Measurements from ENCODE around the gene FCHSD2.
"Not testable (repeated sequence)": the region's sequence is repeated elsewhere in the genome, so short reads cannot be mapped to it uniquely, and the experiment has no call there.

The FCHSD2 gene

DNA sequence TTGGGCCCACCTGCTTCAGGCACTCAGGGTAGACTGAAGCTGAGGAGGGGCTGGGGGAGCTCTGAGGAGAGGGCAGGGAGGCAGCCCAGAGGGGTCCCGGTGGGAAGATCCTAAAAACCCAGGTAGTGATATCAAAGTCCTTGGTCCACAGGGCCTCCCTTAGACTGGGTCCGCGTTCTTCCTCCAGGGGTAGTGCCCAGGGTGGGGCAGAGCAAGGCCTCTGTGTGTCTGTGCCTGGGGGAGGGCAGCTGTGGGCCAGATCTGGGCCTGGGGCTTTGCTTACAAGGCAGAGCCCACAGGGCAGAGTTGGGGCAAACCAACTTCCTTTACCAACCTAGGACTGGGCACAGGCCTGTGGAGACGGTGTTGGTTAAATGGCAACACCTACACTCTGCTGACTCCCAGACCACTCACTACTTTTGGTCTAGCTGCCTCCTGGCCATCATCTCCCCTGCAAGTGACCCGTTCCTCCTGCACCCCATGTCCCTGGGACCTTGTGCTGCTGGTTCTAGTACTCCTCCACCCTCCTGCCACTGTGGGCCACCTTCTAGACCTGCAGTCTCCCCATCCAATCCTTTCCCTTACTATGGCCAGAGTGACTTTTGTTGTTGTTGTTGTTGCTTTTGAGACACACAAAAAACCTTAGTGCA, 312.1 kb downstream of the FCHSD2 start:
- DNase-seq: no peak

DNA sequence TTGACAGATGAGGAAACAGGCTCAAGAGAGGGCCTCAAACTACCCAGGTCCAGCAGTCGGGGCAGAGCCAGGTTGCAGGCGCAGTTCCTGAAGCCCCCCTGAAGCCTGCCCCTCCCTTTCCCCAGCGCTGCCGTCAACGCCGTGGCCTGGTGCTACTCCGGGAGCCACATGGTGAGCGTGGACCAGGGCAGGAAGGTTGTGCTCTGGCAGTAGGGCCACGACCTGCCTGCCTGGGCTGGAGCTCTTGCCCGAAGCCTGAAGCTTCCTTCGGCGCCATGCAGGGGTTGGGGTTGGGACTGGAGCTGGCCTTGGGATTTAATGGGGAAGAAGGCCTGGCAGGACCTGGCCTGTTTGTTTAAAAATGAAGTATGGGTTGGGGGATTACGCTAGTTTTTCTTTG, 312.9 kb downstream of the FCHSD2 start:
- no peak for DNase-seq

DNA sequence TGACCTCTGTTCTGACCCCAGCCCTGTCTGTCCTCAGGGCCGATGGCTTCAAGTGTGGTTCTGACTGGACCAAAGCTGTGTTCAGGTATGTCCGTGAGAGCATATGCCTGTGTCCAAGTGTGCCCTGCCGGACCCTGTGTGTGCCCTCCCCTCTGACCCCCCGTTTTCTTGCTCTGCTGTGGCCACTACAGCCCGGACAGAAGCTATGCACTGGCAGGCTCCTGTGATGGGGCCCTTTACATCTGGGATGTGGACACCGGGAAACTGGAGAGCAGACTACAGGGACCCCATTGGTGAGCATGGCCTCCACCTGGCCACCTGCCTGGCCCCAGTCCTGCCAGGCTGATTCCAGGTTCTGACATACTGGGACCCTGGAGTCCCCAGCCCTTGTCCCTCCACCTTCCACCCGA, 313.4 kb downstream of the FCHSD2 start:
- no peak for DNase-seq

DNA sequence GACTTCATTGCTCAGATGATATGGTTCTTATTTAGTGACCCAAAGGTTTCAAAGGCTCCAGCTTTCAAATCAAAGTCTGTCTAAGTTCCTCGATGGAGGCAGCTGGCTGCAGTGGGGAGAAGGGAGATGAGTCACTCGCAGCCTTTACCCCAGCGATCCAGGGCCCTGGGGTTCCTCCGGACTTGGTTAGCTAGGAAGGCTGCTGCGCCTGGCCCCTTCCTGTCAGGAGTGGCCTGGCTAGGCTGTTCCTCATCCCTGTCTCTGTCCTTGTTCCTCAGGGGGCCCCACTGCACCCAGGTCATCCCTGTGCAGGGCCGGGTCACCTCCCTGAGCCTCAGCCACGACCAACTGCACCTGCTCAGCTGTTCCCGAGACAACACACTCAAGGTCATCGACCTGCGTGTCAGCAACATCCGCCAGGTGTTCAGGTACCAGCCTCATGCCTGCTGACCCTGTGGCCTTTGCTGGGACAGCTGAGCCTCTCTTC, 314.0 kb downstream of the FCHSD2 start:
- DNase-seq: no peak

DNA sequence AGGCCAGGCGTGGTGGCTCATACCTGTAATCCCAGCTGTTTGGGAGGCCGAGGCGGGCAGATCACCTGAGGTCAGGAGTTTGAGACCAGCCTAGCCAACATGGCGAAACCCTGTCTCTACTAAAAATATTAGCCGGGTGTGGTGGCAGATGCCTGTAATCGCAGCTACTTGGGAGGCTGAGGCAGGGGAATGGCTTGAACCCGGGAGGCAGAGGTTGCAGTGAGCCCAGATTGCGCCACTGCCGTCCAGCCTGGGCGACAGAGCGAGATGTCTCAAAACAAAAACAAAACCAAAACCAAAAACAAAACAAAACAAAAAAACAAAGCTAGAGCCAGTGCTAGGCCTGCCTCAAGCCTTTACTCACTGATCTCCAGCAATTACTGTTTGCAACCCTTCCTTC, 314.5 kb downstream of the FCHSD2 start:
- not testable (repeated sequence) for DNase-seq

DNA sequence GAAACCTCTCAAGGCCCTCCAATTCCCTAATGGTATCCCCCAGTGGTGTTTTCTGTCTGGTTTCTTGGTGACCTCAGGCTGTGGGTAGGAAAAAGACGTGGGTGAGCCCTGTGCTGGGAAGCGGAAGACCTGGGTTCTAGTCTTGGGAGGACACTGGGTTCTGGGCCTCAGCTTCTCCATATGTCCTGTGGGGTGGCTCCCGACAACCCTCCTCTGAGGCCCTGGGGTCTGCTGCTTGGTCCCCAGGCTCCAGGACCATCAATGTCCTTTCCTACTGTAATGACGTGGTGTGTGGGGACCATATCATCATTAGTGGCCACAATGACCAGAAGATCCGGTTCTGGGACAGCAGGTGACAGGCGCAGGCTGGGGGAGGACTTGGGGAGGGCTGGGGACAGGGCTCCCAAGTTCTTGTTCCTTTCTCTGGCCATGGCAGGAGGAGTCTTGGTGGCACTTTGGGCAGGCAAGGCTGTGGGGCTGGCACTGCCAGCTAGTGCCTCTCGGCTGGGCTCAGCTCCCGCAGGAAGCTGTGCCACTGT, 315.1 kb downstream of the FCHSD2 start:
- DNase-seq: no peak

DNA sequence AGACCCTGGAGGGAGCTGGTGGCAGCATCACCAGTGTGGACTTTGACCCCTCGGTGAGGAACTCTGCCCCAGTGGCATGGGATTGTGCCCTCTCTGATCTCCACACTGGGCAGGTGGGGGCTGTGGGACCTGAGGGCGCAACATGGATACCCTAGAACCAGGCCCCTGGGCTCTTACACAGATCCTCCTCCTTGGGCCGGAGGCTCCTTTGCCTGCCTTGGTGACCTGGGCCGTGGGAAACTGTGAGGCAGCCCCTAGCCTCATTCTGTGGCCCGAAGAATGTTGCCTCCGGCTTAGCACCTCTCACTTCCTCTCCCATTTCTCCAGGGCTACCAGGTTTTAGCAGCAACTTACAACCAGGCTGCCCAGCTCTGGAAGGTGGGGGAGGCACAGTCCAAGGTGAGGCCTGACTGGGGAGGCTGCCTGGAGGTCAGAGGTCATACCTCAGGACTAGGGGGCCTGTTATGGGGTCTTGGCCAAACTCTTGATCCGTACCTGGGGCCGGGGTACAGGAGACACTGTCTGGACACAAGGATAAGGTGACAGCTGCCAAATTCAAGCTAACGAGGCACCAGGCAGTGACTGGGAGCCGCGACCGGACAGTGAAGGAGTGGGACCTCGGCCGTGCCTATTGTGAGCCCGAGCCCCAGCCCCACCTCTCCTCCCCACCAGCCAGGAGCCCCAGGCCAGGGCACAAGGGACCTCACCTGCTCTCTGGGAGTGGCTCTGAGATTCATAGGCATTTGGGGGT, 315.8 kb downstream of the FCHSD2 start:
- DNase-seq: no peak

DNA sequence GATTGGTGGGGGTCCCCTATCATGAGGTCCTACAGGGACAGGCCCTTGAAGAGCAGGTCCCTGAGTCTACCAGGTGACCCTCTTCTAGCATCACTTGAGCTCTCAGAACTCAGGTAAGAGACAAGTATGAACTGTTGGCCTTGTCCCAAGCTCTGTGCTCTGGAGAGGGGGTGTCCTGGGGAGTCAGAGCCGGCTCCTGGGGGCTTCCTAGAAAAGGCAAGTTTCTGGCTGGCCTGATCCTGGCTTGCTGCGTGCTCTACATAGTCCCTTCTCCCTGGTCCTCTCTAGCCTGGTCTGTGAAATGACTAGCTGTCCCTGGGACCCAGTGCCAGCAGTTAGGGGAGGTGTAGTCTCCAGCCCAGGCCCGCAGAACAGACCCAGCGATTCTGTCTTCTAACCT, 316.5 kb downstream of the FCHSD2 start:
- no peak for DNase-seq

DNA sequence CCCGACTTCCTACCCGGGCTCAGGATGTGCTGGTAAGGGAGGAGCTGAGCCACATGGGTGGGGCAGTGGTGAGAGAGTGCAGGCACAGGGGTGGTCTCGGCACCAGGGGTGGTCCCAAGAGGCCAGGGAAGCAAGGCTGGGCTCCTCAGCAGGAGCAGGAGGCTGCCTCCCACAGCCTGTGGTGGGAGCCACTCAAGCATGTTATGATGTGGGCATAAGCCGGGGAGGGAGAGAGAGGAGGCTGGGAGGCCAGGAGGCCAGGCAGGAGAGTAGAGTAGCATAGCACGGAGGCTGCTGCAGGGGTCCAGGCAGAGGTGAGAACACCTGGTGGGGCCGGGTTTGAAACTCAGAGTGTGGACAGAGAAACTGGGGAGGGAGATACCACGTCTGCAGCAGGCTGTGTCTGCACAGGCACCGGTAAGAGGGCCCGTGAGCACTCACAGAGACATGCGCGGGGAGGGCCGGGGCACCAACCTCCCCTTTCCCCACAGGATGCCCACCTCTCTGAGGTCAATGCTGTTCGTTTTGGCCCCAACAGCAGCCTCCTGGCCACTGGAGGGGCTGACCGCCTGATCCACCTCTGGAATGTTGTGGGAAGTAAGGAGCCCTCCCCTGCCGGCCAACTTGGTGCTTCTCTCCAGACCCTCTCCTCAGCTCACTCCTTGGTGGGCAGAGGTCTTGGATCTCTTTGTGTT, 317.2 kb downstream of the FCHSD2 start:
- DNase-seq: no peak

DNA sequence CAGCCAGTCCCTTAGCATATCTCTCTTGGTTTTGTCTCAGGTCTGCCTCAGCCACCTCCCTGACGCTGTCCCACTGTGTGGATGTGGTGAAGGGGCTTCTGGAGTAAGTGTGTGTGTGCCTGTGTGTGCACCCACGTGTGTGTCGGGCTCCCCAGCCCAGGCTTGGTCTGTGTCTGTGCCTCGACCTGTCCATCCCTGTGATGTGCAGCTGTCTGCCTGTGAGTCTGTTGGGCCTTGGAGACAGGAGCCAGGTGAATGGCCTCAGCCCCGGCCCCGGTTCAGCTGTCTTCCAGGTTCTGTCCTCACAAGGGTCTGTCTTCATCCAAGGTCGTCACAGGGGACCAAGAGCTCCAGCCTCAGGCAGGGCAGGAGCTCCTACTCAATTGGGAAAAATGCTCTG, 318.1 kb downstream of the FCHSD2 start:
- no peak for DNase-seq

DNA sequence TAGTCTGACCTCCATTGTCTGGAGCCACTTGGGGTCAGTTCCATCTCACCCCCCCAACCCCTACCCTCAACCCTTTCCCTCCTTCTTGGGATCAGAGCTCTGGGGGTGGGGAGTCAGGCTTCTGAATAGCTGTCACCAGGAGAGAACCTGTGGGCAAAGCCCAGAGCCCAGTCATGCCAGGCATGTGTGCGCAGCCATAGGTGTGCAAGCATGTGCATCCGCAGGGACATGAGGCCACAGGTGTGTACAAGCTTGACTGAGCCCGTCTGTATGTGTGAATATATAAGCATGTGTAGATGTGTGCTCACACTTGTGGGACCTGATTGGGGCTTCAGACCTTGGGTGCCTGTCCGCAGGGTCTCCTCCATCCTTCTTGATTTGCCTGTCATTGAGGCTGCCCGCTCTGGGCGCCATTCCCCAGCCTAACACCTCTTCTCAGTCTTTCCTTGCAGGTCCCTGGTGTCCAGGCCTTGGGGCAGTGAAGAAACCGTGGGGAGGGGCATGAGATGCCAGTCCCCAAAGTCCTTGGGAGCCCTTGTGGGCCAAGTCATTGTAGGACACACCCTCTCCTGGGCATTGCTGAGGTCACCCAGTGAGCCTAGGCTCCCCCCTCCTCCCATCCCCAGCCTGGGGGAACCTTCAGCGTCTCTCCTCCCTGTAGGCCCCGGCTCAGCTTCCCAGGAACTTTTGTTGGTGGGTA, 318.9 kb downstream of the FCHSD2 start:
- no peak for DNase-seq

DNA sequence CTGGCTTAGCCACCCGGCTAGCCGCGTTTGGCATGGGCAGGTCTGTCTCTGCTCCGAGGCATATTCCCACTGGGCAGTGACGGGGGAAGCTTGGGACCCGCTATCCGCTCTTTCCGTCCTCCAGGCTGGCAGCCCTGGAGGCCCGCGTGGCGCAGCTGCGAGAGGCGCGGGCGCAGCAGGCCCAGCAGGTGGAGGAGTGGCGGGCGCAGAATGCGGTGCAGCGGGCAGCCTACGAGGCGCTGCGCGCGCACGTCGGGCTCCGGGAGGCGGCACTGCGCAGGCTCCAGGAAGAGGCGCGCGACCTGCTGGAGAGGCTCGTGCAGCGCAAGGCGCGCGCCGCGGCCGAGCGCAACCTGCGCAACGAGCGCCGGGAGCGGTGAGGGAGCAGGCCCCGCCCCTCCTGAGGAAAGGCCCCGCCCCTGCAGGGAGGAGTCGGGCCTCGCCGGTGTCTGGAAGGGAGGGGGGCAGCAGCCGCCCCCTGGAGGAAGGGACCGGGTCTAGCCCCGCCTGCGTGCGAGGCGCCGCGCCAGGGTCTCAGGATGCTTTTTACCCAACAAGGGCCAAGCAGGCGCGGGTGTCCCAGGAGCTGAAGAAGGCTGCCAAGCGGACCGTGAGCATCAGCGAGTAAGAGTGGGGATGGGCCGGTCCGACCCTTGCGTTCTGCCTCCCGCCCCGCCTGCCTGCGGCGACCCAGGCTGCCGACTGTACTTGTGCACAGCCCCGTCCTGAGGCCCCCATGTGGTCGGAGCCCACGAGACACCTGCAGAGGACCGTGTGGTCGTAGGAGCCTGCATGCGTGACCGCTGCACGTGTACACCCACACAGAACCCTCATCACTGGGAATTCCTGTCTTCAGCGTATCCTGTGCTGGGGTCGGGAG, 320.0 kb downstream of the FCHSD2 start:
- peak; percentile 76 to 80 for DNase-seq

DNA sequence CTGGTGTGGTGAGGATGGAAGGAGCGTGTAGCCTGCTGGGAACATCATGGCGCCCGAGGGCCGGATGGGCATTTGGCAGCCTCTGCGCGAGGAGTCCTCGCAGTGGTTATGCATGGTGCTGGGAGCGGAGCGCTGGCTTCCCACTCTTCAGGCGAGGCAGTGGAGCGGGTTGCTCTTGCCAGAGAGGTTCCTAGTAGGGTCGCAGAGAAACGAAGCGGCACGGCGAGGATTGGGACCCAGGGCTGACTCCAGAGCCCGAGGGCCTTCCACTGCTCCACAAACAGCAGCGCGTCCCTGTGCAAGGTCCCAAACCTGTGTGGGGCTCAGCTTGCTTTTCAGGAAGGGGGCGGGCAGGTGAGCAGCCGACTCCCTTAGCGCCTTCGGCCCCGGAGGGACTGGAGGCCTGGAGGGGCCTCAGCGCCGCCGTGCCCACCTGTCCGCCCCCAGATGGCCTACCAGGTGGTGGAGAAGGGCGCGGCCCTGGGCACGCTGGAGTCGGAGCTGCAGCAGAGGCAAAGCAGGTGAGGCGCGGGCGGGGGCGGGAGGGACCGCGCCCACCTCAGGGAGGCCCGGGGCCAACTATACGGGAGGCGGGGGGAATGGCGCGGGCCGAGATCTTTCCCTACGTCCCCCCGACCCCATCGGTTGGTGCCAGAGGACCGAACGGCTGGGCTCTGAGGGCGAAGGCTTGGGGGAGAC, 320.7 kb downstream of the FCHSD2 start:
- DNase-seq: no peak

DNA sequence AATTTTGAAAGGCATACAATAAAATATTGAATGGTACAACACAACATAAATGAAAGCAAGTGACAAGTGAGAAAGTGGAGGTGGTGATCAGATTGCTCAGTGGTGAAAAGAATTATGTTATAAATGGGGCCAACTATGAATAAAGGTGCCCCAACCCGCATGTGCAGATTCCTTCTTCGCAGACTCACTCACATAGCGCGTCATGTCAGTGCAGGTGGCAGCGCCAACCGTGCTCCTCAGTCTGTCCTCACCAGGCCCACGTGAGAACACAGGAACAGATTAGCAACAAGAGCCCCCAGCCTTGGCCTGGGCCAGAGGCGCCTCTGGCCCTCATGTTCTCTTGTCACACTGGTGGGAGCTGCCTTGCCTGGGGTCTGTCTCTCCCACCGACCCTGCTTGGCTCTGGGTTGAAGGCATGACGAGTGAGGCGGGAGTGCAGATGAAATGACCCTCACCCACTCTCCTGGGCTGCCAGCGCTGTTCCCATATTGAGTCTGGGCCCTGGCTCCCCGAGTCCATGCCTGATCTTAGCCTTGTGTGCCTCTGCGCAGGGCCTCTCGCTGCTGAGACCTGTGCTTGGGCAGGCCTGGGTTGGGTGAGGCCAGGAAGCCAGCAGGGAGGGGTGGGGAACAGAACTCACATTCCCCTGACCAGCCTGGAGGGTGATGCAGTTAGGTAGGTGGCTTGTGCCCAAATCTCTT, 321.5 kb downstream of the FCHSD2 start:
- no peak for DNase-seq

DNA sequence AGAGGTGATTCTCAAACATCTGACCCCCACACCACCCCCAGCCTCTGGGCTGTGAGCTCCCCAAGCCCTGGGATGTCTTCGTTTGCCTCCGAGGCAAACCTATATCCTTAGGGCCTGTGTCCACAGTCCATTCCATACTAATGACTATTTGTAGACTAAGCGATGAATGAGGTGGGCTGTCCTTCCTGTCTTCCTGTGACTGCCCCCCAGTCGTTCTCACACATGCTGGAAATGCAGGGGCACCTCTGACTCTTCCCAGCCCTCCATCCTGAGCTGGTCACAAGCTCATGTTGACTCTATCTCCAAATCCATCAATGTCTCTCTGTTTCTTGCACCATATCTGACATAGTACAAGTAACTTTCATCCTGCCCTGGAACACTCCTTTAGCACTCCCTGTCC, 323.1 kb downstream of the FCHSD2 start:
- DNase-seq: no peak

DNA sequence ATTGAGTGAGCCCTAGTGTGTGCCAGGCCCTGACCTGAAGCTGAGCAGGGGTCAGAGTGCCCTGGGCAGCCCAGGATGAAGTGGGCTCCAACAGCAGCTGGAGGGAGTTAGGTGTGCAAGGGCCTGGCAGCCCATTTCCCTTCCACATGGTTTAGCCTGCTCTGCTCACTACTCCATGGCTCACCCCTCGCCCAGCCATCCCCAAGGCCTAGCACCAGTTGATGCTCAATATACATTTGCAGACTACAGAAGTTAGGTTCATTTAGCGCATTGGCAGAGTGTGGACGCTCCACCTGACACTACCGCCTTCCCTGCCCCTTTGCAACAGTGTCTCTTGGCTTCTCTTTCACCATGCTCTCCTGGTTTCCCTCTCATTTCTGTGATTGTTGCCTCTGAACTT, 324.2 kb downstream of the FCHSD2 start:
- DNase-seq: no peak

DNA sequence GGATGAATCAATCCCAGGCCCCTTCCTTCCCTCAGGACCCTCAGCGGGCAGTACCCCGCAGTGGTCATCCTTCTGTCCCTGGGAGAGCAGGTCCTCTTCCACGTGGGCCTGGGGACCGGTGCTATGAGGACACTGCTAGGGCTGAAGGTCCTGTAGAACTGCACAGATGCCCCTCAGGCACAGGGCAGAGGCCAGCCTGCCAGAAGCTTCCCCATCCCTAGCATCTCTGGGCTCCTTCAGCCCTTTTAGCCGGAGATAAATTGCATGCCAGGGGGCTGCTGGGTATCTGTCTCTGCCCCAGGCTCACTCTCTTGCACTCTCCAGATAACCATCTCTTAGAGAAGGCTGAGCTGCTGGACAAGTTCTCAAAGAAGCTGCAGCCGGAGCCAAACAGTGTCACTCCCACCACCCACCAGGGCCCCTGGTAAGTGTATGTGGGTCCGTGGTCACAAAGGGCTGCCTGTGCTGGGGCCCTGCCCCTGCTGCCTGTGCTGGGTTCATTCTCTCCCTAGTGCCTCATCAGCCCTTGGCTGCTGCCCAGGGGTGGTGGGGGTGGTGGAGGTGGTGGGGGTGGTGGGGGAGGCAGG, 325.6 kb downstream of the FCHSD2 start:
- no peak for DNase-seq

DNA sequence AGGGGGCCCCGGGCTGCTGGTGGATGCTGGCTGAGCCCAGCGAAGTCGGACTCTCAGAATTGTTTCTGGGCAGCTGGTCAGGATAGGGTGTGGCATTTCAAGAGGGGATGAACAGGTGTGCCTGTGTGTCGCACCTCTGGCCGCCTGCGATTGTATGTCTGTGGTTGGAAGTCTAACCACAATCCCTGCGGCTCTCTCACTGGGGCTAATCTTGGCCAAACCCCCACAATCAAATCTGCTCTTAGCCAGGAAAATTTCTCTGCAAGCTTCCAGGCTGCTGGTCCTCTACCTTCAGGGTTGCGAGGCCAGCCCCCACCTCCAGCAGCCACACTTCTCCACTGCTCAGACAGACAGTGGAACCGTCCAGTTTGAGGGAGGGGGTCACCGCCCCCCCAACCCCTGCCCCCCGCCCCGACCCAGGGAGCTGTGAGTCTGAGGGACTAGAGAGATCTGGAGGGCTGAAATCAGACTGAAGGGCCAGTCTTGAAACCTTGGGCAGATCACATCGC, 327.0 kb downstream of the FCHSD2 start:
- no peak for DNase-seq

DNA sequence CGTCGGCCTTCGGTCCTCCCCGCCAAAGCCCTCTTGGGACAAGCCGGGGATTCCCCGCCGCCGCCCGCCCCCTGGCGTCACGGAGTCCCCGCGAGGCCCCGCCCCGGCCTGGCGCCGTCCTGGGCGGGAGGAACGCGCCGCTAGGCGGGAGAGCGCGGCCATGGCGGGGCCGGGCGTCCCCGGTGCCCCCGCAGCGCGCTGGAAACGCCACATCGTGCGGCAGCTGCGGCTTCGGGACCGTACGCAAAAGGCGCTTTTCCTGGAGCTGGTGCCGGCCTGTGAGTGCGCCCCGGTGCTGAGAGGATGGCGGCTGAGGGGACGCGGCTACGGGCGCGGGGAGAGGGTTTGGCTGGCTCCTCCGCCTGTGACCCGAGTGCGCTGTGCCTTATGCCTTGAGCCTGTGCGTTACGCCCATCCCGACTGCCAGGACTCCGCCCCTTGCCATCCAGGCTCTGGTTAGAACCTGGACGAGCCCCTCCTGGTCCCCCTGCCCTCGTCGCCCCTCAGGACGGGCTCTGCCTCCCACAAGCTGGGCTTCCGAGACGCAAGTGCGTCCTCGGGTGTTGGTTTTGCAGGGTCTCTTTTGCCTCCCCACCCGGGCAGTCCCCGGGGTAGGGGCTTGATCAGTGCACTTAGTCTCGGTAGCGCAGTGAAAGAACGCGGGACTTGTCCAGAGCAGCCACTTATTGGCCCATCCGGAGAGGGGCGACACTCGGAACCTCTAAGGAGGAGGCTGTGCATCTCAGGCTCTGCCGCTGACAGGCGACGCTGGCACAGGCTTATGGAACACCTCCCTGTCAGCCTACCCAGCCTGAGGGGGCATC, 327.6 kb downstream of the FCHSD2 start, which contains the start of gene ATG16L2:
TSS of gene ATG16L2 (plus strand) at position 126 of the 824 bp plus-strand sequence. CDS start at position 161, 35 bp downstream.
- DNase-seq: peak; percentile 84 to 90

Measured in stimulated activated CD4-positive, alpha-beta T cell treated with anti-CD3 and anti-CD28 coated beads, Interleukin-4, amount 100 ng/mL, for 4 hours (primary cell).